Measurements from ENCODE around the gene KCNMB2.

GRCh38 chr3:178593786-178594185, 57.5 kb downstream of the KCNMB2 start:
- TF ChIP-seq GATA2 (IDR thresholded peaks at IDR 0.05; ENCODE audit: low read depth, low read length) (no peak), GATA3 (IDR thresholded peaks at IDR 0.05; ENCODE audit: low read depth, low read length) (no peak)

All from SH-SY5Y (cell line).